ENCODE data around the gene CRIP2. TPM values are rescaled to one million over a fixed set of nuclear protein-coding genes. Genes with fewer than 3 reads are reported as not detected.

The CRIP2 gene
- total and polyA plus RNA-seq, 9 of the 15 experiments (the other 6 are each of a cell fraction or from before 2014, with no cell fraction given): 0.18 to 2.0 (median 0.69) TPM; not detected in 1

- no peak for TF ChIP-seq IRF2 (CRISPR knock-in tag; IDR thresholded peaks at IDR 0.05)
These were observed 42.5 kb downstream of the CRIP2 start (continued) for GRCh38 chr14:105517096-105517495.

DNA sequence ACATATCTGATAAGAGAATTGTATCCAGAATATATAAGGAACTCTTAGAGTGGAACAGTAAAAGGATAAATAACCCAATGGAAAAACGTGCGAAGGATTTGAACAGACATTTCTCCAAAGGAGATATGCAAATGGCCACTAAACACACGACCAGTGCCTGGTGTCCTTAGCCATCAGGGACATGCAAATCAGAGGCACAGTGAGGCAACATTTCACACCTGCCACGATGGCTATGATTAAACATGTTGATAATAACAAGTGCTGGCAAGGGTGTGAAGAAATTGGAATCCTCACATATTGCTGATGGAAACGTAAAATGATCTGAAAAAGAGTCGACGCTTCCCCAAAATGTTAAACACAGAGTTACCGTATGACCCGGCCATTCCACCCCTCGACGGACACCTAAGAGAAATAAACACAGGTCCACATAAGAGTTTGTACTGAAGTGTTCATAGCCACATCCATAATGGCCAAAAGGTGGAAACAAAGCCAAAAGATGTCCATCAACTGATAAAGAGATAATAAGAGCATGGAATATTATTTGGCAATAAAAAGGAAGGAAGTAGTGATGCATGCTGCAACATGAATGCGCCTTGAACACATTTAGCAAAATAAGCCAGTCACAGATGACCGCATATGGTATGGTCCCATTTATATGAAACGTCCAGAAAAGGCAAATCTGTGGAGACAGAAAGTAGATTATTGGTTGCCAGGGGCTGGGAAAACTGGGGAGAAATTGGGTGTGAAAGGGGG lies 45.5 kb downstream of the CRIP2 start:
- Histone ChIP-seq H4K20me1 (replicated peaks; ENCODE audit: control insufficient read depth, insufficient read depth, low read length) (no peaks in the 10 kb centered on the region), H3K27ac (ENCODE audit: extremely low read depth, low read depth, low read length) (no peak overlapping the region), H2AFZ (ENCODE audit: low read depth, low read length) (no peak overlapping the region), H3K9ac (ENCODE audit: insufficient read depth in 1 of 2, low read depth in 2 of 2, low read length in 2 of 2) (no peak overlapping the region), H3K4me1 (replicated peaks in 1 of 2; ENCODE audit: control insufficient read depth in 2 of 2, insufficient read depth in 2 of 2, low read length in 2 of 2) (no peaks in the 10 kb centered on the region), H3K9me1 (ENCODE audit: control insufficient read depth, insufficient read depth, low read length) (no peaks in the 10 kb centered on the region), H3K36me3 (ENCODE audit: control insufficient read depth, insufficient read depth, low read length) (no peaks in the 10 kb centered on the region), H3K4me2 (ENCODE audit: insufficient read depth, low read length) (no peak overlapping the region), H3K79me2 (ENCODE audit: control insufficient read depth, insufficient read depth, low read length) (no peaks in the 10 kb centered on the region), H3K27me3 (ENCODE audit: control insufficient read depth in 2 of 2, insufficient read depth in 2 of 2, low read length in 2 of 2) (no peaks in the 10 kb centered on the region; a peak in 3 of 5 replicates), H3K4me3 (no peak overlapping the region), H3K9me3 (replicated peaks; ENCODE audit: control insufficient read depth, insufficient read depth, low read depth, low read length) (no peaks in the 10 kb centered on the region)
- intact Hi-C loops (cut with micrococcal nuclease) (loop anchor here (10.0 kb wide), 1 partner anchor 45 kb away; the partner anchor contains the start of gene CRIP2), in situ Hi-C loops (cut with MboI) (no loop called here)
- ATAC-seq: no peak
- no peak for FAIRE-seq
- ChIA-PET CTCF (ENCODE audit: low intra/inter-chr PET ratio) (no interaction called here), POLR2A (no interaction called here)
- 3% methylated on average over 14 of the region's 14 CpGs for WGBS (ENCODE audit: insufficient coverage, low coverage, missing lambda C conversion rate)
- DNase-seq (ENCODE audit: extremely low read depth in 1 of 4, low spot score in 3 of 4): no peak
- no TSS peak for BruUV-seq (replicated peaks)
- TF ChIP-seq, protein P1, sequence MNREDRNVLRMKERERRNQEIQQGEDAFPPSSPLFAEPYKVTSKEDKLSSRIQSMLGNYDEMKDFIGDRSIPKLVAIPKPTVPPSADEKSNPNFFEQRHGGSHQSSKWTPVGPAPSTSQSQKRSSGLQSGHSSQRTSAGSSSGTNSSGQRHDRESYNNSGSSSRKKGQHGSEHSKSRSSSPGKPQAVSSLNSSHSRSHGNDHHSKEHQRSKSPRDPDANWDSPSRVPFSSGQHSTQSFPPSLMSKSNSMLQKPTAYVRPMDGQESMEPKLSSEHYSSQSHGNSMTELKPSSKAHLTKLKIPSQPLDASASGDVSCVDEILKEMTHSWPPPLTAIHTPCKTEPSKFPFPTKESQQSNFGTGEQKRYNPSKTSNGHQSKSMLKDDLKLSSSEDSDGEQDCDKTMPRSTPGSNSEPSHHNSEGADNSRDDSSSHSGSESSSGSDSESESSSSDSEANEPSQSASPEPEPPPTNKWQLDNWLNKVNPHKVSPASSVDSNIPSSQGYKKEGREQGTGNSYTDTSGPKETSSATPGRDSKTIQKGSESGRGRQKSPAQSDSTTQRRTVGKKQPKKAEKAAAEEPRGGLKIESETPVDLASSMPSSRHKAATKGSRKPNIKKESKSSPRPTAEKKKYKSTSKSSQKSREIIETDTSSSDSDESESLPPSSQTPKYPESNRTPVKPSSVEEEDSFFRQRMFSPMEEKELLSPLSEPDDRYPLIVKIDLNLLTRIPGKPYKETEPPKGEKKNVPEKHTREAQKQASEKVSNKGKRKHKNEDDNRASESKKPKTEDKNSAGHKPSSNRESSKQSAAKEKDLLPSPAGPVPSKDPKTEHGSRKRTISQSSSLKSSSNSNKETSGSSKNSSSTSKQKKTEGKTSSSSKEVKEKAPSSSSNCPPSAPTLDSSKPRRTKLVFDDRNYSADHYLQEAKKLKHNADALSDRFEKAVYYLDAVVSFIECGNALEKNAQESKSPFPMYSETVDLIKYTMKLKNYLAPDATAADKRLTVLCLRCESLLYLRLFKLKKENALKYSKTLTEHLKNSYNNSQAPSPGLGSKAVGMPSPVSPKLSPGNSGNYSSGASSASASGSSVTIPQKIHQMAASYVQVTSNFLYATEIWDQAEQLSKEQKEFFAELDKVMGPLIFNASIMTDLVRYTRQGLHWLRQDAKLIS (CRISPR knock-in tag; IDR thresholded peaks at IDR 0.05): no peak
- TF ChIP-seq PRPF4 (IDR thresholded peaks at IDR 0.05; ENCODE audit: insufficient read depth, low read depth, low read length, poor library complexity, severe bottlenecking): no peak
- no peak for TF ChIP-seq RFX5 (IDR thresholded peaks at IDR 0.05; ENCODE audit: low read depth, low read length)
- no peak for TF ChIP-seq EZH2 (IDR thresholded peaks at IDR 0.05; ENCODE audit: borderline replicate concordance, low read depth, low read length)
- no peak for TF ChIP-seq GATAD2A (IDR thresholded peaks at IDR 0.05)
- no peak for TF ChIP-seq SIRT6 (IDR thresholded peaks at IDR 0.05; ENCODE audit: low read depth, low read length)
- no peak for TF ChIP-seq RBM34 (IDR thresholded peaks at IDR 0.05; ENCODE audit: borderline replicate concordance, insufficient read depth, low read length)
- TF ChIP-seq, protein P2, sequence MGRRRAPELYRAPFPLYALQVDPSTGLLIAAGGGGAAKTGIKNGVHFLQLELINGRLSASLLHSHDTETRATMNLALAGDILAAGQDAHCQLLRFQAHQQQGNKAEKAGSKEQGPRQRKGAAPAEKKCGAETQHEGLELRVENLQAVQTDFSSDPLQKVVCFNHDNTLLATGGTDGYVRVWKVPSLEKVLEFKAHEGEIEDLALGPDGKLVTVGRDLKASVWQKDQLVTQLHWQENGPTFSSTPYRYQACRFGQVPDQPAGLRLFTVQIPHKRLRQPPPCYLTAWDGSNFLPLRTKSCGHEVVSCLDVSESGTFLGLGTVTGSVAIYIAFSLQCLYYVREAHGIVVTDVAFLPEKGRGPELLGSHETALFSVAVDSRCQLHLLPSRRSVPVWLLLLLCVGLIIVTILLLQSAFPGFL (CRISPR knock-in tag; IDR thresholded peaks at IDR 0.05): no peak
- no peak for TF ChIP-seq JUN (IDR thresholded peaks at IDR 0.05; ENCODE audit: borderline replicate concordance, low read depth, low read length)
- TF ChIP-seq JUN (CRISPR knock-in tag; IDR thresholded peaks at IDR 0.05; ENCODE audit: borderline replicate concordance): no peak
- TF ChIP-seq ZNF830 (CRISPR knock-in tag; IDR thresholded peaks at IDR 0.05): no peak
- no peak for TF ChIP-seq ZKSCAN3 (CRISPR knock-in tag; IDR thresholded peaks at IDR 0.05)
- no peak for TF ChIP-seq ELF1 (tag; IDR thresholded peaks at IDR 0.05)
